ENCODE data around the gene CIB1.
A peak's percentile ranks its signal among the peaks of the same experiment; 100 is the strongest.
"Not testable (repeated sequence)": the region's sequence is repeated elsewhere in the genome, so short reads cannot be mapped to it uniquely, and the experiment has no call there.

The CIB1 gene

DNA sequence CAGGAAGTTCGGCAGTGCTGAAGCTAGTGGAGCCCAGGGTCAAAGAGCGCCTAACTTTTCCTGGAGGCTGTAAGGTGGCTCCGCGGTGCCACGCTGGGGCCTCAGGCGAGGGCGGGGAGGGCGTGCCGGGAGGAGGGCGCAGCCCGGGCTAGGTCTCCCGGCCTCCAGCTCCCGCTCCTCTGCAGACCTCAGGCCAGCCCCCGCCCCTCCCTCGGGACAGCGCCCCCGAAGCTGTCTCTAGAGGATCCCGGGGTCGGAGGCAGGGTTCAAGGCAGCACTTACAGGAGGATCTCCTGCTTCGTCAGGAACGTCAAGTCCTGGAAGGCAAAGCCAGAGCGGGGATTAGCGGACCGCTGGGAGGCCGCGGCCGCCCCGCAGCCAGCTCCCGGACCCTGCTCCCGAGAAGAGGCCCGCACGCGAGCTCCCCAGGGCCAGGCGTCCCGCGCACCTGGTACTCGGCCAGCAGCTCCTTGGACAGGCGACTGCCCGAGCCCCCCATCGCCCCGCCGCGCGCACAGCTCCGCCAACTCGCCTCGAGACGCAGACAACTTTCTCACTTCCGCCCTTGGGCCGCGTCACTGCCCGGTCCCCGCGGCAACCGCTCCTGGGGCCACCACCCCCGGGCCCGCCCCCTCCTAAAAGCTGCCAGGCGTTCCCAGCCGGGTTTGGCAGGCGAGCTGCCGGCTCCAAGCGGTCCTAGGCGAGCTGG is at the start of gene CIB1:
CIB1 (minus strand) TSS at position 555 of the 709 bp plus-strand sequence; CDS start at position 499, 56 bp downstream.
- peak; percentile 90 for DNase-seq

DNA sequence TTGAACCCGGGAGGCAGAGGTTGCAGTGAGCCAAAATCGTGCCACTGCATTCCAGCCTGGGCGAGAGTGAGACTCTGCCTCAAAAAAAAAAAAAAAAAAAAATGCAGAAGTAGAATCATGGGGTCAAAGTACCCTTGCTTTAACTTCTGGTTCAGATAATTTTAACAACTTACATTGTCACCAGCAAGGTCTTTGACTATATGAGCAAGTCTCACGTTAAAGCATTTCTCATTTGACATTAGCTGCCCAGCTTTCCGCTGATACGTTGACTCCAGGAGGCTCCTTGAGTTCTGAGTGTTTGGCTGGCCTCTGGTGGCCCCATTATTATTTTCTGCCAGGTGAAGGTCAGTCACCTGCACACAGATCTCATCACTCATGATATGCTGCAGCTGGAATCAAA is 47.9 kb upstream of the CIB1 start:
- DNase-seq = not testable (repeated sequence)

DNA sequence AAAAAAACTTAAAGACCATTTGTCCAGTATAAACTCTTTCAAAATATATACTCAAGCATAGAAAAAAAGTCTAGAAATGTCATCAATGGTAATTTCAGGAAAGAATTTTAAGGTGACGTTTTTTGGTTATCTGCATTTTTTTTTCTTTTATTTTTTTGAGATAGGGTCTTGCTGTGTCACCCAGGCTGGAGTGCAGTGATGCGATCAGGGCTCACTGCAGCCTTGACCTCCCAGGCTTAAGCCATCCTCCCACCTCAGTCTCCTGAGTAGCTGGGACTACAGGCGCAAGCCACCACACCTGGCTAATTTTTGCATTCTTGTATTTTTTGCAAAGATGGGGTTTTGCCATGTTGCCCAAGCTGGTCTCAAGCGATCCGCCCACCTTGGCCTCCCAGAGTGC is 47.0 kb upstream of the CIB1 start:
- DNase-seq = not testable (repeated sequence)

DNA sequence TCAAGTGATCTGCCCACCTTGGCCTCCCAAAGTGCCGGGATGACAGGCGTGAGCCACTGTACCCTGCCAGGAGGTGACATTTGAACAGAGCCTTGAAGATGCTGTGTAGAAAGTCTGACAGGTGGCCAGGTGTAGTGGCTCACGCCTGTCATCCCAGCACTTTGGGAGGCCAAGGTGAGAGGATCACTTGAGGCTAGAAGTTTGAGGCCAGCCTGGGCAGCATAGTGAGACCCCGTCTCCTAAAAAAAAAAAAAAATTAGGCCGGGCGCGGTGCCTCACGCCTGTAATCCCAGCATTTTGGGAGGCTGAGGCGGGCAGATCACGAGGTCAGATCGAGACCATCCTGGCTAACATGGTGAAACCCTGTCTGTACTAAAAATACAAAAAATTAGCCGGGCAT is 44.7 kb upstream of the CIB1 start:
- DNase-seq = not testable (repeated sequence)

DNA sequence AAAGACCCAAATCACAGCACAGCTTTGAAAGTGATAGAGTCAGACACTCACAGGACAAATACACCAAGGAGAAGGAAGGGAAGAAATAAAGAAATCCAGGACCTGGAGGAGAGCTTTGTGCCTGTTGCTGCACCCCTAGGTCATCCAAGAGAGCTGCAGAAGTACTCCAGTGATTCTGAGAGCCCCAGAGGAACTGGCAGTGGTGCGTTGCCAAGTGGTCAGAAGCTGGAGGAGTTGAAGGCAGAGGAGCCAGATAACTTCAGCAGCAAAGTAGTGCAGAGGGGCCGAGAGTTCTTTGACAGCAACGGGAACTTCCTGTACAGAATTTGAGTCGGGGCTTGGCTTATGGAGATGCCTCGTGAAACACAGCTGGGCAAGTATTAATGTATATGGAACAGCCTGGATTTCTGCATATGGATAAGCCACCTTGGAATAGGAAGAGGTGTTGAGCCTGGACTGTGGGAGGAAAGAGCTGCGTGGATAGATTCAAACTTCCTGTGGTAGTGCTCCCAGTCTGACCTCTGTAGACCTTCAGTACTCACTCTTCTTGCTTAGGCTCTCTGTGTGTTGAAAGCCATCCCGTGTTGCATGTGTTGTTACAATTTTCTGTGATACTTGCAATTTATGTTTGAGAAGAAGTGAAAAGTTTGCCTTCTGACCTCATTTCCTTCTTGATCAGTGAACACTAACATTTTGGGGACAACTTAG is 37.9 kb upstream of the CIB1 start:
- no peak for DNase-seq

DNA sequence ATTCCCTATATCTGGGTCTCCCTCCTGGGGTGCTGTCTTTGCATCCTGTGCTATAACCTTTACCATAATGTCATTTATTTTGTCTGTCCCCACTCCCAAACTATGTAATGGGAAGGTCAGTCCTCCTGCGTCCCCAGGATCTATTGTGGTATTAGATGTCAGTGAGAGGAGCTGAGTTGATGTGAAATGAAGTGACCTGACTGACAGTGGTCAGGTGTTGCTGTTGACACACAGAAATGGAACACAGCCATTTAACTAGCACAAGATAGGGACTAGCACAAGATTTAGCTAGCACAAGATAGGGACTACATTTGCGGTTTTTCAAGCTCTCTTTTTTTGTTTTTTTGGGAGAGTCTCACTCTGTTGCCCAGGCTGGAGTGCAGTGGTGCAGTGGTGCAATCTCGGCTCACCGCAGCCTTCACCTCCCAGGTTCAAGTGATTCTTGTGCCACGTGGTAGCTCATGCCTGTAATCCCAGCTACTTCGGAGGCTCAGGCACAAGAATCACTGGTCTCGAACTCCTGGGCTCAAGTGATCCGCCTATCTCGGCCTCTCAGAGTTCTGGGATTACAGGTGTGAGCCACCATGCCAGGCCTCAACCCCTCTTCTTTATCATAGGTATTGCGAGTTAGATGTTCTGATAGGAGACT is 36.9 kb upstream of the CIB1 start:
- no peak for DNase-seq

DNA sequence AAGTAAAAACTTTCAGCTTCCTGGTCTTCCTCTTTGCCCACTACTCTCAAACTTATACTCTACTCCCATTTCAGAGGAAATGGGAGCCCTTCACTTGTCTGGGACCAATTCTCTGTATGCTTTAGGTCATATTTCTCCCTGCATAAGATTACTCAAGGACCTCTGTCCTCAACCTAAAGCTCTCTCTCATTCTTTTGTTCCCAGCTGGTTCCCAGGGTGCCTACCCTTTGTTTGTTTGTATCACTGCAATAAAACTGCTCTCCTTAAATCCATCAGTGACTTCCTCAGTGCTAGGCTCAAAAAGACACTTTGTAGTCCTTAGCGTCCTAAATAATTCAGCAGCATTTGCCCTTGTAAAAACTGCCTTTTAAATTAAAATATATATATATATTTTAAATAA is 34.7 kb upstream of the CIB1 start:
- peak; percentile 26 for DNase-seq

DNA sequence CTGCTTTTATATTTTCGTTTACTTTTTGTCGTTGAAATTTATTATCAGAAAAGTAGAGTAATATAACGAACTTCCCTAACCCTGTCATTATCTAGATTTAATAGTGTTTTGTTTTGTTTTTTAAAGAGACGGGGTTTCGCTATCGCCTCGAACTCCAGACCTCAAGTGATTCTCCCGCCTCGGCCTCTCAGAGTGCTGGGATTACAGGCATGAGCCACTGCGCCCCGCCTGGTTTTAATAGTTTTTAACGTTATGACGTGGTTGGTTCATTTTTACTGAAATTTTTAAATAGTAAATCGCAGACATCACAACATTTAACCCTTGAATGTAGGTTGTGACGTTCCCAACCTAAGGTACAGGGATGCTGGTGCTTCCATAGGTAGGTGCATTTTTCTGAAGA is 32.7 kb upstream of the CIB1 start:
- no peak for DNase-seq

DNA sequence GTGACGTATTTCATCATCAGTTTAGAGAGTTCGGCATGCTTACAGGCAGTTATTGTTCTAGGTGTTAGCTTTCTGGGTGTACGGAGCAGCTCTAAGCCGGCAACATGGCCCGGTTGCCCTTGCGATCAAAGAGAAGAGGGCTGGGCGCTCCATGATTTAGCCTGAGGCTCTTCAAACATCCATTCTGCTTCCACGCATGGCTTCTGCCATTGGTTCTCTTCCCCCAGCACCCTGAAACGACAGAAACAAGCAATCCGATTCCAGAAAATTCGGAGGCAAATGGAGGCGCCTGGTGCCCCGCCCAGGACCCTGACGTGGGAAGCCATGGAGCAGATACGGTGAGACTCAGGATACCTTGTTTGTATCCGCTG is 32.3 kb upstream of the CIB1 start:
- DNase-seq = peak; percentile 41

DNA sequence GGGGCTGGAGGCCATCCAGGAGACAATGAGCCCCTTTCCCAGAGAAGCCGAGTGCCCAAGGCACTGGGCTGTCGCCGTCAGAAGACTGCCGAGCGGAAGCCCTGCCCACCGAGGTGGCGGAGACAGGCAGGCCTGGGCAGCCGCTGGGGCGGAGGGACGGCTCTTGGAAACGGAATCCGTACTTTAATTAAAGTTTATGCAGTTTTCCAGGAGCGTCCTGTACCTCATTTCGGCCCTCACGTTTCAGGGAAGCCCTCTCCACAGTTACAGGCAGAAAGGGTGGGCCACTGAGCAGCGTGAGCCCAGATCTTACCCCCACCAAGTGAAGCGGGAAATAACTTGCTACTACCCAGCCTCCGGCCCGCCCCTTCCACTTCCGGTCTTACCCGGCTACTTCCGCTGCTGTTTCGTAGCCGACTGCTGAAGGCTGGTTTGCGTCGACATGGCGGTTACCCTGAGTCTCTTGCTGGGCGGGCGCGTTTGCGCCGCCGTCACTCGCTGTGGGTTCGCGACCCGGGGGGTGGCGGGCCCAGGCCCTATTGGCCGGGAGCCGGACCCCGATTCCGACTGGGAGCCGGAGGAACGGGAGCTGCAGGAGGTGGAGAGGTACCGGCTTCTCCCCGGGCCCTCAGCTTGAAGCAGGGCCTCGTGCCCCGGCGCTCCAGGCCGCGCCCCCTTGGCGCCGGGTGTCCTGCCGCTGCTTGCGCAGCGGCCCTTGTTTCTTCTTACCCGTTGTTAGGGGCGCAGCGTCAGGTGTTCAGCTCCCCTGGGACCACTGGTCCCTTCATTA is 31.7 kb upstream of the CIB1 start, which contains the start of gene NGRN:
NGRN (plus strand) TSS at position 402 of the 790 bp plus-strand sequence; CDS start at position 443, 41 bp downstream.
- peak; percentile 86 for DNase-seq

DNA sequence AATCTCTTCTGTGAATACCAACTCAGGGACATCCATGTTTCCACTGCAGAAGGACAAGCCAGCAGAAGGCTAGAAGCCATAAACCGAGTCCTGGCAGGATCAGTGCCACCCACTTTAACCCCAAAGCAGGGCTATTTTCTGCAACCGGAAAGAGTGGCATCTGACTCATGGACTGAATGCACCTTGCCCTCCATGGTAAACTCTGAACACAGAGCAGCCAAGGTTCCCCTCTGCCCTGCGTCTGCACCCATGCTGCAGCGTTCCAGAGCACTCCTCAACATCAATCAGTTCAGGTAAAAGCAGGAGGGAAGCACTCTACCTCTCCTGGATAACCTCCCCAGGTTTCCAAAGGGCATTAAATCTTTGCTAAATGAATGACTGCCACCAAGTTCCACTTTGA is 30.9 kb upstream of the CIB1 start:
- no peak for DNase-seq

DNA sequence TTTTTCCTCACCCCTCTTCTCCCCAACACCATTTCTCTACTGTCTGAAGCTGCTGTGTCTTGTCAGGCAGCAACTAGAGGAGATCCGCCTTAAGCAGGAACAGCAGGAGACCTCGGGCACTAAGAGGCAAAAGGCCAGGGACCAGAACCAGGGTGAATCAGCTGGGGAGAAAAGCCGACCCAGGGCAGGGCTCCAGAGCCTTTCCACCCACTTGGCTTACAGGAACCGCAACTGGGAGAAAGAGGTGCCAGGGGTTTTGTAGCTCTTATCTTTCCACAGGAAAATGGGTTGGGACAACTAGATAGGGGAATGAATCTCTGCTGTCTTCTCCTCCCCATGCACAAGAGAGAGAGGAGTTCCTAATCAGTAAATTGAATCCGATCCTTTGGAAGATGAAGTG is 28.7 kb upstream of the CIB1 start:
- DNase-seq = no peak

DNA sequence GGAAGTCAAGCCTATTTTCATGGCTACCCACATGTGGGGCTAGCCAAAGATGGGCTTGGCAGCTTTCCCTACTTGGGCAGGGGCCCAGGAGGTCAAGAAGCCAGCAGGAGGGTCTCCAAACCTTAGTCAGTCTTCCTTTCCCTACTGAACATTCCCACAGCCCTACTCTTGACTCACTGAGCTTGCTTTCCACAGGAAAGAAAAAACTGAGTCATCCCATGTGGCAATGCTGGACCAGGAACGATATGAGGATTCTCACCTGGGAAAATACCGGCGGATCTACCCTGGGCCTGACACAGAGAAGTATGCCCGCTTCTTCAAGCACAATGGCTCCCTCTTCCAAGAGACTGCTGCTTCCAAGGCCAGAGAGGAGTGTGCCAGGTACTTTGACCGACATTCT is 28.1 kb upstream of the CIB1 start:
- no peak for DNase-seq

DNA sequence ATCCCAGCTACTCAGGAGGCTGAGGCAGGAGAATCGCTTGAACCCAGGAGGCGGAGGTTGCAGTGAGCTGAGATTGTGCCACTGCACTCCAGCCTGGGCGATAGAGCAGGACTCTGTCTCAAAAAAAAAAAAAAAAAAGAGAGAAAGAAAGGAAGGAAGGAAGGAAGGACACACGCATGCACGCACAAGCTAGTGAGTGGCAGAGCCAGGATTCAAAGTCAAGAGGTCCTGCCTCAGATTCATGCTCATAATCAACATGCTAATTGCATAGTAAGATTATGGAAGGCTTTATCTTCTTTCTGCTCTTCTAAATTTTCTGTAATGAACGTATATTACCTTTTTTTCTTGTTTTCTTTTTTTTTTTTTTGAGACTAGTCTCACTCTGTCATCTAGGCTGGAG is 27.0 kb upstream of the CIB1 start:
- DNase-seq = not testable (repeated sequence)

DNA sequence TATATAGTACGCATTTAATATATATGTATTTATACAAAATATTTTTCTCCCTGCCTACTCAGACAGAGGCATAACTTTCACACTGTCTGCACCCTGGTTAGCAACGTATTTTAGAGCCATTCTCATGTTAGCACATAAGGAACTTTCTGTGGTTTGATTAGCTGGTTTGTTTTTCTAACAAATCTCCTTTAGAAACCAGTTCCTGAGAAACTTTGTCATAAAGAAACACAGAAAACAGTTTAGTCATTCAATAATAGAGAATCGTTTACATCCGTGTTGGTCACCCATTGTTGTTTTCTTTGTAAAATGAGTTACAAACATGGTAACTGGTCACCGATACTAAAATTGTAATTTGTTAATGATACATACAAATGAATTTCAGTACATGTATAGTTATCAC is 25.8 kb upstream of the CIB1 start:
- no peak for DNase-seq

DNA sequence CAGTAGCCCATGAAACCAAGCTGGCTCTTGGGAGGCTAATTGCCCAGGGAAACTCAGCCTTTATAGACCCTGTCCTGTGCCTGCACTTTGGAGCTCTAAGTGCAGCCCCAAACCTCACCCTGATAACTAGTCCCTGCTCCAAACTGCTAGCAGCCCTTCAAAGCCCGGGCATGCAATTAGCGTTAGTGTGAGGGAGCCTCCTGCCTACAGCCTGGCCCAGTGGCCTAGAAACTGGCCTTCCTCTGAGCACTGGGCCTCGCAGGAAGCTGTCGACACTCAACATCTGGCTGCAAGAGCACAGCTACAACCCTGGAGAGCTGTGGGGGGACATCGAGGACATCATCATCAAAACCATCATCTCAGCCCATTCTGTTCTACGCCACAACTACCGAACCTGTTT is 24.0 kb upstream of the CIB1 start:
- no peak for DNase-seq

DNA sequence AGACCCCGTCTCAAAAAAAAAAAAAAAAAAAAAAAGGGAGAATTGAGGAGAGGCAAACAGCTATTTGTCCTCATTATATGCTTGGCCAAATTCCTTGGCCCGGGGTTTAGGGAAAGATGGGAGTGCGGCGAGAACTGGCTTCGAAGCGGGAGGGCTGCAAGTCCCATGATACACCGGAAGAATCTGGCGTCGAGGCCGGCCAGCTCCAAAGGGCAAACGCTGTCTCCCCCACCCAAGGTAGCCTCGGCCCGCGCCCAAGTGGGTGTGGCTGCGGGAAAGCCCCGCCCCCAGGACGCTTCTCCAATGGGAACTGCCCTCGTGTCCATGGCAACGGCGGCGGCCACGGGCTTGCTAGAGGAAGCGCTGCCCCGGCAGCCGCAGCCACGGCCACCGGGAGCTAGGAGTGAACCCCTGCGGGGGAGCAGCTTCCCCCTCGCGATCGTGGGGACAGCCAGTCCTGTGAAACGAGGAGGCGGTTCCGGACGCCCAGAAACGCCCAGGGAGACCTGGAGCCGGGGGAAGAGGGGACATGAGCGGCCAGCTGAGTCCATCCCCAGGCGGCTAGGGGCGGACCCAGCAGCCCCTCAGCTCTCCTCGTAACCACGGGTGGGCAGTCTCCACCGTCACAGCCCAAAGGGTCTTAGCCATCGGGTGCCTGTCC is 15.6 kb upstream of the CIB1 start, which contains the start of gene TTLL13:
TTLL13 (plus strand) TSS at position 354 of the 661 bp plus-strand sequence. CDS start 1,075 bp downstream, outside the sequence.
- DNase-seq = peak; percentile 88

DNA sequence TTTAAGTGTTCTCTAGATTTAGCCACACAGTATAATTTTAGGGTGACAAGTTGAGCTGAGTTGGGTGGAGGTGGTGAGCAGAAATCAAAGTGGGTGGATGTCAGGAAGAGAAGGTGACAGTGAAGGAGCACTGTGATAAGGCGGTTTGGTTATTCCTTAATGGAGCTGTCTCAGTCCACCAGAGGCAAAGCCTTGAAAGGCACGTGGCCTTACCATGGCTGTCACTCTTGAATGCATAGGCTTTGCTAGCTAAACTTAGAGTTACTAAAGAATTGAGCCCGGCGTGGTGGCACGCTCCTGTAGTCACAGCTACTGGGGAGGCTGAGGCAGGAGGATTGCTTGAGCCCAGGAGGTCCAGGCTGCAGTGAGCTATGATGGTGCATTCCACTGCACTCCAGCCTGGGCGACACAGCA is 15.1 kb upstream of the CIB1 start:
- DNase-seq = no peak

DNA sequence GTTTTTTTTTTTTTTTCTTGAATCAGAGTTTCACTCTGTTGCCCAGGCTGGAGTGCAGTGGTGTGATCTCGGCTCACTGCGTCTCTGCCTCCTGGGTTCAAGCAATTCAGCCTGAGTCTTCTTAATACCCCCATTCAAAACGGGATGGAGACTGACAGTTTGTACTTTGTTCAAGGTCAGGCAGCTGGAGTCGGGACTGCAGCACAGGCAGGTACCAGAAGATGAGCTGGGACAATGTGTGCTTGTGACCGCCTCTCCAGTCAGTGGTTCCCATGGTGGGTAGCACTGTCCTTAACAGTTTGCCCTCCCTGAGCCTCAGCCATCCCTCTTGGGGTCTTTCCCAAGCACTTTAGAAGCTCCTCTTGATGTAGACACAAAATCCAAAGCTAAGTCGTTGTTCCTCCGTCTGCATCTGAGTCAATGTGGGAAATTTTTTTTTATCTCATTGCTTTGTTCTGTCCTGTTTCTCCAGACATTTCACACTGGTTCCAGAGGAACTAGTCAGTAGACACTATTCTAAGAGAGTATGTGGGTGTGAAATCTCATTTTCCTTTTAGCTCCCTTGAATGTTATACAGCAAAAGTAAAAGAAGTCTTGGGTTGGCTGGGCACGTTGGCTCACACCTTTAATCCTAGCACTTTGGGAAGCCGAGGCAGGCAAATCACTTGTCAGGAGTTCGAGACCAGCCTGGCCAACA is 10.3 kb upstream of the CIB1 start:
- DNase-seq = no peak

DNA sequence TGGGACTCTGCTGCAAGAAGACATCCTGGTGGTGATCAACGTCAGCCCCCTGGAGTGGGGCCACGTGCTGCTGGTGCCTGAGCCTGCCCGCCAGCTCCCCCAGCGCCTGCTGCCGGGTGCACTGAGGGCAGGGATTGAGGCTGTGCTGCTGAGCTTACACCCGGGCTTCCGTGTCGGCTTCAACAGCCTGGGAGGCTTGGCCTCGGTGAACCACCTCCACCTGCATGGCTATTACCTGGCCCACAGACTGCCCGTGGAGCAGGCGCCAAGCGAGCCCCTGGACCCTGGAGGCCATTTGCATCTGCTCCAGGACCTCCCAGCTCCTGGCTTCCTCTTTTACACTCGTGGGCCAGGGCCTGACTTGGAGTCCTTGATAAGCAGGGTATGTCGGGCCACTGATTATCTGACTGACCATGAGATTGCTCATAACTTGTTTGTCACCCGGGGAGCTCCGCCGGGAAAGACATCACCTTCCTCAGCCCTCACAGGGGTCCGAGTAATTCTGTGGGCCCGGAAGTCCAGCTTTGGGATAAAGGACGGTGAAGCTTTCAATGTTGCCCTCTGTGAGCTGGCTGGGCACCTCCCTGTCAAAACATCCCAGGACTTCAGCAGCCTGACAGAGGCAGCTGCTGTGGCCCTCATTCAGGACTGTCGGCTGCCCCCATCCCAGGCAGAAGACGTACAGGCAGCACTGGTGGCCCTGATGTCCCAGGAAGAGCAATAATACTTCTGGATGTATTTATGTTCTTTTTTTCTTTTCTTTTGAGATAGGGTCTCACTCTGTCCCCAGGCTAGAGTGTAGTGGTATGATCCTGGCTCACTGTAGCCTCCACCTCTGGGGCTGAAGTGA is 7.8 kb upstream of the CIB1 start:
- no peak for DNase-seq

DNA sequence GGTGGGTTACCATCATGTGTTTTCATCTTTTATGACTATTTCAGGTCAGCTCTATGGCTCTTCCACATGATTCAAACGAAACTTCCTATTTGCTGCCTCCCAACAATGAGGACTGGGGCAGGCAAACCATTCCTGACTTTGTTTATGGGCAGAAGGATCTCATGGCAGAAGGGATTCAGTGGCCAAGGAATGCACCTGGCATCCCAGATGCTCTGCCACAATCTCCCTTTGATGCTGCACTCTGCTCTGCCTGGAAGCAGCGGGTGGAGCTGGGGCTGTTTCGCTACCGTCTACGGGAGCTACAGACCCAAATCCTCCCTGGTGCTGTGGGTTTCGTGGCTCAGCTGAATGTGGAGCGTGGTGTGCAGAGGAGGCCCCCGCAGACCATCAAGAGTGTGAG is 7.1 kb upstream of the CIB1 start:
- no peak for DNase-seq

Data from NCI-H345 (cell line).